ENCODE data around the gene ENOX1.

ENOX1 gene

GRCh38 chr13:43191546-43191945 is 595.2 kb downstream of the ENOX1 start:
- no peak overlapping the region for H2BK5ac ChIP-seq (ENCODE audit: low read length)
- H3K4me1 ChIP-seq (ENCODE audit: control insufficient read depth, low read depth, low read length), result no peaks in the 10 kb centered on the region
- H2BK120ac ChIP-seq (ENCODE audit: low read depth, low read length), result no peak overlapping the region
- H2AK5ac ChIP-seq (ENCODE audit: low read length), result no peak overlapping the region
- H3K4me2 ChIP-seq (ENCODE audit: low read length), result no peak overlapping the region
- H3K27me3 ChIP-seq (ENCODE audit: insufficient read depth, low read length, poor library complexity), result no peaks in the 10 kb centered on the region
- H3K23ac ChIP-seq (ENCODE audit: low read length), result no peak overlapping the region
- H3K9ac ChIP-seq (ENCODE audit: low read length), result no peak overlapping the region
- no peak overlapping the region for H3K4me3 ChIP-seq (ENCODE audit: low read length)
- H3K4ac ChIP-seq (ENCODE audit: low read depth, low read length), result no peak overlapping the region
- H3K36me3 ChIP-seq (ENCODE audit: control insufficient read depth, insufficient read depth, low read length), result no peaks in the 10 kb centered on the region
- no peak overlapping the region for H2BK15ac ChIP-seq (replicated peaks; ENCODE audit: low read depth)
- H3K18ac ChIP-seq (ENCODE audit: low read length), result no peak overlapping the region
- peak; percentile 34 for DNase-seq
- H3K79me2 ChIP-seq (ENCODE audit: control insufficient read depth, insufficient read depth, low read length), result no peaks in the 10 kb centered on the region
- H4K8ac ChIP-seq (ENCODE audit: low read depth, low read length), result no peak overlapping the region
- H3K56ac ChIP-seq (ENCODE audit: low read length), result no peak overlapping the region
- H4K5ac ChIP-seq (ENCODE audit: low read length), result no peak overlapping the region
- H3K79me1 ChIP-seq (ENCODE audit: low read length), result no peaks in the 10 kb centered on the region
- H3K27ac ChIP-seq (ENCODE audit: low read depth, low read length), result no peak overlapping the region
- no CpG with 5 or more reads among the region's 1 CpG for WGBS (ENCODE audit: extremely low coverage, insufficient coverage, low lambda C conversion rate)

GRCh38 chr13:43185226-43185625 is 601.5 kb downstream of the ENOX1 start:
- Histone ChIP-seq H3K79me1 (ENCODE audit: low read length) (no peaks in the 10 kb centered on the region), H3K9ac (ENCODE audit: low read length) (no peak overlapping the region), H2BK15ac (replicated peaks; ENCODE audit: low read depth) (no peak overlapping the region), H3K79me2 (ENCODE audit: control insufficient read depth, insufficient read depth, low read length) (no peaks in the 10 kb centered on the region), H3K4ac (ENCODE audit: low read depth, low read length) (no peak overlapping the region), H4K5ac (ENCODE audit: low read length) (no peak overlapping the region), H3K56ac (ENCODE audit: low read length) (no peak overlapping the region), H2BK120ac (ENCODE audit: low read depth, low read length) (no peak overlapping the region), H4K8ac (ENCODE audit: low read depth, low read length) (no peak overlapping the region), H3K23ac (ENCODE audit: low read length) (no peak overlapping the region), H3K4me2 (ENCODE audit: low read length) (no peak overlapping the region), H3K18ac (ENCODE audit: low read length) (no peak overlapping the region), H2BK5ac (ENCODE audit: low read length) (no peak overlapping the region), H3K36me3 (ENCODE audit: control insufficient read depth, insufficient read depth, low read length) (no peaks in the 10 kb centered on the region), H2AK5ac (ENCODE audit: low read length) (no peak overlapping the region), H3K27me3 (ENCODE audit: insufficient read depth, low read length, poor library complexity) (no peaks in the 10 kb centered on the region), H3K4me3 (ENCODE audit: low read length) (no peak overlapping the region), H3K27ac (ENCODE audit: low read depth, low read length) (no peak overlapping the region), H3K4me1 (ENCODE audit: control insufficient read depth, low read depth, low read length) (no peaks in the 10 kb centered on the region)
- peak; percentile 56 for DNase-seq
- no CpG with 5 or more reads among the region's 2 CpGs for WGBS (ENCODE audit: extremely low coverage, insufficient coverage, low lambda C conversion rate)

GRCh38 chr13:43180837-43181236 is 605.9 kb downstream of the ENOX1 start:
- no CpG with 5 or more reads among the region's 16 CpGs for WGBS (ENCODE audit: extremely low coverage, insufficient coverage, low lambda C conversion rate)
- no peaks in the 10 kb centered on the region for H3K79me1 ChIP-seq (ENCODE audit: low read length)
- no peak overlapping the region for H3K4ac ChIP-seq (ENCODE audit: low read depth, low read length)
- no peak overlapping the region for H3K56ac ChIP-seq (ENCODE audit: low read length)
- H2BK5ac ChIP-seq (ENCODE audit: low read length), result no peak overlapping the region
- no peak overlapping the region for H3K18ac ChIP-seq (ENCODE audit: low read length)
- H3K79me2 ChIP-seq (ENCODE audit: control insufficient read depth, insufficient read depth, low read length), result no peaks in the 10 kb centered on the region
- H3K9ac ChIP-seq (ENCODE audit: low read length), result no peak overlapping the region
- no peak overlapping the region for H2AK5ac ChIP-seq (ENCODE audit: low read length)
- H4K8ac ChIP-seq (ENCODE audit: low read depth, low read length), result no peak overlapping the region
- no peaks in the 10 kb centered on the region for H3K4me1 ChIP-seq (ENCODE audit: control insufficient read depth, low read depth, low read length)
- H3K4me2 ChIP-seq (ENCODE audit: low read length), result no peak overlapping the region
- no peak overlapping the region for H2BK15ac ChIP-seq (replicated peaks; ENCODE audit: low read depth)
- no peak overlapping the region for H3K23ac ChIP-seq (ENCODE audit: low read length)
- no peaks in the 10 kb centered on the region for H3K36me3 ChIP-seq (ENCODE audit: control insufficient read depth, insufficient read depth, low read length)
- no peaks in the 10 kb centered on the region for H3K27me3 ChIP-seq (ENCODE audit: insufficient read depth, low read length, poor library complexity)
- H2BK120ac ChIP-seq (ENCODE audit: low read depth, low read length), result no peak overlapping the region
- no peak overlapping the region for H4K5ac ChIP-seq (ENCODE audit: low read length)
- H3K4me3 ChIP-seq (ENCODE audit: low read length), result no peak overlapping the region
- H3K27ac ChIP-seq (ENCODE audit: low read depth, low read length), result no peak overlapping the region
- DNase-seq, result no peak

GRCh38 chr13:43180036-43180660 is 606.6 kb downstream of the ENOX1 start:
- no peak overlapping the region for H4K5ac ChIP-seq (ENCODE audit: low read length)
- H2BK120ac ChIP-seq (ENCODE audit: low read depth, low read length), result no peak overlapping the region
- H3K4me1 ChIP-seq (ENCODE audit: control insufficient read depth, low read depth, low read length), result no peaks in the 10 kb centered on the region
- no CpG with 5 or more reads among the region's 9 CpGs for WGBS (ENCODE audit: extremely low coverage, insufficient coverage, low lambda C conversion rate)
- no peaks in the 10 kb centered on the region for H3K27me3 ChIP-seq (ENCODE audit: insufficient read depth, low read length, poor library complexity)
- H3K79me1 ChIP-seq (ENCODE audit: low read length), result no peaks in the 10 kb centered on the region
- no peak overlapping the region for H3K27ac ChIP-seq (ENCODE audit: low read depth, low read length)
- H3K23ac ChIP-seq (ENCODE audit: low read length), result no peak overlapping the region
- no peak overlapping the region for H3K18ac ChIP-seq (ENCODE audit: low read length)
- no peak overlapping the region for H2BK15ac ChIP-seq (replicated peaks; ENCODE audit: low read depth)
- H4K8ac ChIP-seq (ENCODE audit: low read depth, low read length), result no peak overlapping the region
- H3K4me3 ChIP-seq (ENCODE audit: low read length), result no peak overlapping the region
- H3K36me3 ChIP-seq (ENCODE audit: control insufficient read depth, insufficient read depth, low read length), result no peaks in the 10 kb centered on the region
- no peak overlapping the region for H3K4ac ChIP-seq (ENCODE audit: low read depth, low read length)
- no peak overlapping the region for H2BK5ac ChIP-seq (ENCODE audit: low read length)
- DNase-seq, result no peak
- no peaks in the 10 kb centered on the region for H3K79me2 ChIP-seq (ENCODE audit: control insufficient read depth, insufficient read depth, low read length)
- no peak overlapping the region for H3K9ac ChIP-seq (ENCODE audit: low read length)
- H2AK5ac ChIP-seq (ENCODE audit: low read length), result no peak overlapping the region
- no peak overlapping the region for H3K4me2 ChIP-seq (ENCODE audit: low read length)
- no peak overlapping the region for H3K56ac ChIP-seq (ENCODE audit: low read length)

- no peak overlapping the region for H3K27ac ChIP-seq (ENCODE audit: low read depth, low read length)
- no peaks in the 10 kb centered on the region for H3K36me3 ChIP-seq (ENCODE audit: control insufficient read depth, insufficient read depth, low read length)
- H3K23ac ChIP-seq (ENCODE audit: low read length), result no peak overlapping the region
- no peak overlapping the region for H4K8ac ChIP-seq (ENCODE audit: low read depth, low read length)
- no peak overlapping the region for H4K5ac ChIP-seq (ENCODE audit: low read length)
- no peak overlapping the region for H3K9ac ChIP-seq (ENCODE audit: low read length)
- no peak overlapping the region for H3K18ac ChIP-seq (ENCODE audit: low read length)
- H3K79me2 ChIP-seq (ENCODE audit: control insufficient read depth, insufficient read depth, low read length), result no peaks in the 10 kb centered on the region
- H2AK5ac ChIP-seq (ENCODE audit: low read length), result no peak overlapping the region
- no peak for DNase-seq
- no peak overlapping the region for H2BK5ac ChIP-seq (ENCODE audit: low read length)
- no peaks in the 10 kb centered on the region for H3K27me3 ChIP-seq (ENCODE audit: insufficient read depth, low read length, poor library complexity)
- H3K4me3 ChIP-seq (ENCODE audit: low read length), result no peak overlapping the region
- no peak overlapping the region for H3K56ac ChIP-seq (ENCODE audit: low read length)
- no peak overlapping the region for H2BK15ac ChIP-seq (replicated peaks; ENCODE audit: low read depth)
- H3K79me1 ChIP-seq (ENCODE audit: low read length), result no peaks in the 10 kb centered on the region
- no peak overlapping the region for H3K4me2 ChIP-seq (ENCODE audit: low read length)
- no peak overlapping the region for H2BK120ac ChIP-seq (ENCODE audit: low read depth, low read length)
- no peak overlapping the region for H3K4ac ChIP-seq (ENCODE audit: low read depth, low read length)
- H3K4me1 ChIP-seq (ENCODE audit: control insufficient read depth, low read depth, low read length), result no peaks in the 10 kb centered on the region
These were observed 615.3 kb downstream of the ENOX1 start for GRCh38 chr13:43171489-43171888.

- no peak overlapping the region for H2BK120ac ChIP-seq (ENCODE audit: low read depth, low read length)
- no peak overlapping the region for H3K4me3 ChIP-seq (ENCODE audit: low read length)
- no peak overlapping the region for H3K4me2 ChIP-seq (ENCODE audit: low read length)
- H2BK5ac ChIP-seq (ENCODE audit: low read length), result no peak overlapping the region
- H3K23ac ChIP-seq (ENCODE audit: low read length), result no peak overlapping the region
- no peaks in the 10 kb centered on the region for H3K36me3 ChIP-seq (ENCODE audit: control insufficient read depth, insufficient read depth, low read length)
- no peak overlapping the region for H3K56ac ChIP-seq (ENCODE audit: low read length)
- WGBS (ENCODE audit: extremely low coverage, insufficient coverage, low lambda C conversion rate), result no CpG with 5 or more reads among the region's 2 CpGs
- no peaks in the 10 kb centered on the region for H3K79me1 ChIP-seq (ENCODE audit: low read length)
- no peak overlapping the region for H4K5ac ChIP-seq (ENCODE audit: low read length)
- no peak overlapping the region for H4K8ac ChIP-seq (ENCODE audit: low read depth, low read length)
- H3K18ac ChIP-seq (ENCODE audit: low read length), result no peak overlapping the region
- no peak overlapping the region for H3K4ac ChIP-seq (ENCODE audit: low read depth, low read length)
- H3K4me1 ChIP-seq (ENCODE audit: control insufficient read depth, low read depth, low read length), result no peaks in the 10 kb centered on the region
- no peak overlapping the region for H3K27ac ChIP-seq (ENCODE audit: low read depth, low read length)
- no peak overlapping the region for H3K9ac ChIP-seq (ENCODE audit: low read length)
- no peak overlapping the region for H2BK15ac ChIP-seq (replicated peaks; ENCODE audit: low read depth)
- H3K27me3 ChIP-seq (ENCODE audit: insufficient read depth, low read length, poor library complexity), result no peaks in the 10 kb centered on the region
- H3K79me2 ChIP-seq (ENCODE audit: control insufficient read depth, insufficient read depth, low read length), result no peaks in the 10 kb centered on the region
- no peak overlapping the region for H2AK5ac ChIP-seq (ENCODE audit: low read length)
- DNase-seq, result no peak
These were observed 616.3 kb downstream of the ENOX1 start for GRCh38 chr13:43170506-43170905.

Data from mesendoderm (in vitro differentiated cells).